Measurements from ENCODE around the gene TMEM86B.

The TMEM86B gene

GRCh38 chr19:55250262-55251036 lies 21.9 kb upstream of the TMEM86B start:
- peaks cover 51 to 60% of the 10 kb centered on the region in 2 donors for H3K4me1 ChIP-seq (ENCODE audit: control insufficient read depth in 1 of 2, insufficient read depth in 2 of 2, low read length in 2 of 2)
- no peak overlapping the region for H3K27ac ChIP-seq (ENCODE audit: low read depth, low read length)
- no peaks in the 10 kb centered on the region for H3K27me3 ChIP-seq (ENCODE audit: control insufficient read depth in 1 of 2, insufficient read depth in 2 of 2, low read length in 2 of 2)
- peaks cover 15 to 27% of the 10 kb centered on the region in 2 donors for H3K36me3 ChIP-seq (ENCODE audit: control insufficient read depth in 1 of 2, insufficient read depth in 2 of 2, low read length in 2 of 2)
- H3K9ac ChIP-seq (ENCODE audit: low read depth in 1 of 2, low read length in 2 of 2) = no peak overlapping the region
- H3K9me3 ChIP-seq (ENCODE audit: control insufficient read depth in 1 of 2, low read length in 2 of 2) = no peaks in the 10 kb centered on the region
- no peak overlapping the region for H3K4me3 ChIP-seq (ENCODE audit: low read depth in 1 of 2, low read length in 2 of 2)

GRCh38 chr19:55249841-55250240 lies 21.3 kb upstream of the TMEM86B start:
- Histone ChIP-seq H3K9ac (ENCODE audit: low read depth in 1 of 2, low read length in 2 of 2) (no peak overlapping the region), H3K4me3 (ENCODE audit: low read depth in 1 of 2, low read length in 2 of 2) (no peak overlapping the region), H3K9me3 (ENCODE audit: control insufficient read depth in 1 of 2, low read length in 2 of 2) (no peaks in the 10 kb centered on the region), H3K4me1 (ENCODE audit: control insufficient read depth in 1 of 2, insufficient read depth in 2 of 2, low read length in 2 of 2) (peaks cover 48 to 54% of the 10 kb centered on the region in 2 donors), H3K27ac (ENCODE audit: low read depth, low read length) (no peak overlapping the region), H3K27me3 (ENCODE audit: control insufficient read depth in 1 of 2, insufficient read depth in 2 of 2, low read length in 2 of 2) (no peaks in the 10 kb centered on the region), H3K36me3 (ENCODE audit: control insufficient read depth in 1 of 2, insufficient read depth in 2 of 2, low read length in 2 of 2) (peaks cover 15 to 33% of the 10 kb centered on the region in 2 donors)

- Histone ChIP-seq H3K4me3 (ENCODE audit: low read depth in 1 of 2, low read length in 2 of 2) (no peak overlapping the region), H3K36me3 (ENCODE audit: control insufficient read depth in 1 of 2, insufficient read depth in 2 of 2, low read length in 2 of 2) (peaks cover 23 to 45% of the 10 kb centered on the region in 2 donors), H3K9me3 (ENCODE audit: control insufficient read depth in 1 of 2, low read length in 2 of 2) (no peaks in the 10 kb centered on the region), H3K27me3 (ENCODE audit: control insufficient read depth in 1 of 2, insufficient read depth in 2 of 2, low read length in 2 of 2) (no peaks in the 10 kb centered on the region), H3K4me1 (ENCODE audit: control insufficient read depth in 1 of 2, insufficient read depth in 2 of 2, low read length in 2 of 2) (peaks cover 43 to 47% of the 10 kb centered on the region in 2 donors), H3K9ac (ENCODE audit: low read depth in 1 of 2, low read length in 2 of 2) (no peak overlapping the region), H3K27ac (ENCODE audit: low read depth, low read length) (no peak overlapping the region)
Measured at GRCh38 chr19:55248704-55249103, 20.1 kb upstream of the TMEM86B start.

- Histone ChIP-seq H3K27me3 (ENCODE audit: control insufficient read depth in 1 of 2, insufficient read depth in 2 of 2, low read length in 2 of 2) (no peaks in the 10 kb centered on the region), H3K9ac (ENCODE audit: low read depth in 1 of 2, low read length in 2 of 2) (no peak overlapping the region), H3K27ac (ENCODE audit: low read depth, low read length) (no peak overlapping the region), H3K36me3 (ENCODE audit: control insufficient read depth in 1 of 2, insufficient read depth in 2 of 2, low read length in 2 of 2) (peaks cover 23 to 49% of the 10 kb centered on the region in 2 donors), H3K9me3 (ENCODE audit: control insufficient read depth in 1 of 2, low read length in 2 of 2) (no peaks in the 10 kb centered on the region), H3K4me3 (ENCODE audit: low read depth in 1 of 2, low read length in 2 of 2) (no peak overlapping the region), H3K4me1 (ENCODE audit: control insufficient read depth in 1 of 2, insufficient read depth in 2 of 2, low read length in 2 of 2) (peaks cover 40 to 42% of the 10 kb centered on the region in 2 donors)
Measured at GRCh38 chr19:55248166-55248675, 19.7 kb upstream of the TMEM86B start.

- Histone ChIP-seq H3K4me3 (ENCODE audit: low read depth in 1 of 2, low read length in 2 of 2) (no peak overlapping the region), H3K36me3 (ENCODE audit: control insufficient read depth in 1 of 2, insufficient read depth in 2 of 2, low read length in 2 of 2) (peaks cover 23 to 52% of the 10 kb centered on the region in 2 donors), H3K4me1 (ENCODE audit: control insufficient read depth in 1 of 2, insufficient read depth in 2 of 2, low read length in 2 of 2) (peaks cover 34 to 37% of the 10 kb centered on the region in 2 donors), H3K27ac (ENCODE audit: low read depth, low read length) (no peak overlapping the region), H3K9me3 (ENCODE audit: control insufficient read depth in 1 of 2, low read length in 2 of 2) (no peaks in the 10 kb centered on the region), H3K27me3 (ENCODE audit: control insufficient read depth in 1 of 2, insufficient read depth in 2 of 2, low read length in 2 of 2) (no peaks in the 10 kb centered on the region), H3K9ac (ENCODE audit: low read depth in 1 of 2, low read length in 2 of 2) (no peak overlapping the region)
Measured at GRCh38 chr19:55247621-55248099, 19.1 kb upstream of the TMEM86B start.

- Histone ChIP-seq H3K4me1 (ENCODE audit: control insufficient read depth in 1 of 2, insufficient read depth in 2 of 2, low read length in 2 of 2) (peaks cover 31 to 33% of the 10 kb centered on the region in 2 donors), H3K36me3 (ENCODE audit: control insufficient read depth in 1 of 2, insufficient read depth in 2 of 2, low read length in 2 of 2) (peaks cover 29 to 61% of the 10 kb centered on the region in 2 donors), H3K4me3 (ENCODE audit: low read depth in 1 of 2, low read length in 2 of 2) (no peak overlapping the region), H3K27ac (ENCODE audit: low read depth, low read length) (no peak overlapping the region), H3K9me3 (ENCODE audit: control insufficient read depth in 1 of 2, low read length in 2 of 2) (no peaks in the 10 kb centered on the region), H3K9ac (ENCODE audit: low read depth in 1 of 2, low read length in 2 of 2) (no peak overlapping the region), H3K27me3 (ENCODE audit: control insufficient read depth in 1 of 2, insufficient read depth in 2 of 2, low read length in 2 of 2) (no peaks in the 10 kb centered on the region)
Measured at GRCh38 chr19:55246462-55247451, 18.2 kb upstream of the TMEM86B start.

GRCh38 chr19:55245236-55245904 lies 16.8 kb upstream of the TMEM86B start:
- Histone ChIP-seq H3K27me3 (ENCODE audit: control insufficient read depth in 1 of 2, insufficient read depth in 2 of 2, low read length in 2 of 2) (no peaks in the 10 kb centered on the region), H3K36me3 (ENCODE audit: control insufficient read depth in 1 of 2, insufficient read depth in 2 of 2, low read length in 2 of 2) (peaks cover 38 to 70% of the 10 kb centered on the region in 2 donors), H3K4me3 (ENCODE audit: low read depth in 1 of 2, low read length in 2 of 2) (no peak overlapping the region), H3K27ac (ENCODE audit: low read depth, low read length) (no peak overlapping the region), H3K4me1 (ENCODE audit: control insufficient read depth in 1 of 2, insufficient read depth in 2 of 2, low read length in 2 of 2) (peaks cover 18 to 19% of the 10 kb centered on the region in 2 donors), H3K9ac (ENCODE audit: low read depth in 1 of 2, low read length in 2 of 2) (no peak overlapping the region), H3K9me3 (ENCODE audit: control insufficient read depth in 1 of 2, low read length in 2 of 2) (no peaks in the 10 kb centered on the region)

GRCh38 chr19:55244004-55244680 lies 15.6 kb upstream of the TMEM86B start:
- H3K36me3 ChIP-seq (ENCODE audit: control insufficient read depth in 1 of 2, insufficient read depth in 2 of 2, low read length in 2 of 2) = peaks cover 46 to 76% of the 10 kb centered on the region in 2 donors

GRCh38 chr19:55242517-55242916 lies 14.0 kb upstream of the TMEM86B start:
- Histone ChIP-seq H3K9me3 (ENCODE audit: control insufficient read depth in 1 of 2, low read length in 2 of 2) (no peaks in the 10 kb centered on the region), H3K4me3 (ENCODE audit: low read depth in 1 of 2, low read length in 2 of 2) (no peak overlapping the region), H3K9ac (ENCODE audit: low read depth in 1 of 2, low read length in 2 of 2) (no peak overlapping the region), H3K36me3 (ENCODE audit: control insufficient read depth in 1 of 2, insufficient read depth in 2 of 2, low read length in 2 of 2) (peaks cover 57 to 88% of the 10 kb centered on the region in 2 donors), H3K27me3 (ENCODE audit: control insufficient read depth in 1 of 2, insufficient read depth in 2 of 2, low read length in 2 of 2) (no peaks in the 10 kb centered on the region), H3K4me1 (ENCODE audit: control insufficient read depth in 1 of 2, insufficient read depth in 2 of 2, low read length in 2 of 2) (peaks cover 0 to 4% of the 10 kb centered on the region in 2 donors), H3K27ac (ENCODE audit: low read depth, low read length) (no peak overlapping the region)

More at GRCh38 chr19:55244004-55244680, 15.6 kb upstream of the TMEM86B start:
- Histone ChIP-seq H3K27ac (ENCODE audit: low read depth, low read length) (no peak overlapping the region), H3K9ac (ENCODE audit: low read depth in 1 of 2, low read length in 2 of 2) (no peak overlapping the region), H3K4me1 (ENCODE audit: control insufficient read depth in 1 of 2, insufficient read depth in 2 of 2, low read length in 2 of 2) (peaks cover 15 to 18% of the 10 kb centered on the region in 2 donors), H3K9me3 (ENCODE audit: control insufficient read depth in 1 of 2, low read length in 2 of 2) (no peaks in the 10 kb centered on the region), H3K4me3 (ENCODE audit: low read depth in 1 of 2, low read length in 2 of 2) (no peak overlapping the region), H3K27me3 (ENCODE audit: control insufficient read depth in 1 of 2, insufficient read depth in 2 of 2, low read length in 2 of 2) (no peaks in the 10 kb centered on the region)
